ENCODE measurements around the gene MUSTN1. TPM values are rescaled to one million over a fixed set of nuclear protein-coding genes. Genes with fewer than 3 reads are reported as not detected.

Gene MUSTN1
- total and polyA plus RNA-seq, 4 donors: 0.25 to 12.1 (median 3.9) TPM

- no peaks in the 10 kb centered on the region for H3K27me3 ChIP-seq (ENCODE audit: control insufficient read depth in 4 of 4, insufficient read depth in 4 of 4, low read length in 3 of 4)
- H3K9ac ChIP-seq (ENCODE audit: low read depth in 1 of 2, low read length in 2 of 2): peak overlapping the region; percentile 44 to 46
- peak overlapping the region; percentile 96 to 99 for H3K27ac ChIP-seq (ENCODE audit: low read depth in 1 of 2, low read length in 2 of 2)
- H3K4me1 ChIP-seq (ENCODE audit: control insufficient read depth in 4 of 4, insufficient read depth in 4 of 4, low read length in 3 of 4): peaks cover 2 to 72% (median 58%) of the 10 kb centered on the region in 4 donors
- DNase-seq (ENCODE audit: low spot score): no peak
- peaks cover 14 to 50% (median 41%) of the 10 kb centered on the region in 4 donors for H3K36me3 ChIP-seq (ENCODE audit: control insufficient read depth in 4 of 4, insufficient read depth in 3 of 4, low read depth in 1 of 4, low read length in 3 of 4)
- H3K4me3 ChIP-seq (ENCODE audit: low read depth in 1 of 3, low read length in 3 of 3): peak overlapping the region in 2 of 3 donors; percentile 31 to 40
- TF ChIP-seq NR2F2 (IDR thresholded peaks at IDR 0.05) (no peak), RXRA (IDR thresholded peaks at IDR 0.05) (no peak), GABPA (IDR thresholded peaks at IDR 0.05 in 1 of 2, conservative IDR thresholded peaks at IDR 0.05 in 1 of 2) (no peak), SP1 (IDR thresholded peaks at IDR 0.05) (no peak), FOXA2 (IDR thresholded peaks at IDR 0.05) (no peak), FOXA1 (IDR thresholded peaks at IDR 0.05) (no peak), HNF4A (conservative IDR thresholded peaks at IDR 0.05) (no peak), EGR1 (IDR thresholded peaks at IDR 0.05; ENCODE audit: low read depth in 2 of 2) (no peak), RAD21 (IDR thresholded peaks at IDR 0.05) (no peak), YY1 (IDR thresholded peaks at IDR 0.05) (no peak), TAF1 (conservative IDR thresholded peaks at IDR 0.05) (no peak), HNF4G (IDR thresholded peaks at IDR 0.05) (no peak)
- TF ChIP-seq, protein P1, sequence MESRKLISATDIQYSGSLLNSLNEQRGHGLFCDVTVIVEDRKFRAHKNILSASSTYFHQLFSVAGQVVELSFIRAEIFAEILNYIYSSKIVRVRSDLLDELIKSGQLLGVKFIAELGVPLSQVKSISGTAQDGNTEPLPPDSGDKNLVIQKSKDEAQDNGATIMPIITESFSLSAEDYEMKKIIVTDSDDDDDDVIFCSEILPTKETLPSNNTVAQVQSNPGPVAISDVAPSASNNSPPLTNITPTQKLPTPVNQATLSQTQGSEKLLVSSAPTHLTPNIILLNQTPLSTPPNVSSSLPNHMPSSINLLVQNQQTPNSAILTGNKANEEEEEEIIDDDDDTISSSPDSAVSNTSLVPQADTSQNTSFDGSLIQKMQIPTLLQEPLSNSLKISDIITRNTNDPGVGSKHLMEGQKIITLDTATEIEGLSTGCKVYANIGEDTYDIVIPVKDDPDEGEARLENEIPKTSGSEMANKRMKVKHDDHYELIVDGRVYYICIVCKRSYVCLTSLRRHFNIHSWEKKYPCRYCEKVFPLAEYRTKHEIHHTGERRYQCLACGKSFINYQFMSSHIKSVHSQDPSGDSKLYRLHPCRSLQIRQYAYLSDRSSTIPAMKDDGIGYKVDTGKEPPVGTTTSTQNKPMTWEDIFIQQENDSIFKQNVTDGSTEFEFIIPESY (IDR thresholded peaks at IDR 0.05): no peak
- TF ChIP-seq, protein P2, sequence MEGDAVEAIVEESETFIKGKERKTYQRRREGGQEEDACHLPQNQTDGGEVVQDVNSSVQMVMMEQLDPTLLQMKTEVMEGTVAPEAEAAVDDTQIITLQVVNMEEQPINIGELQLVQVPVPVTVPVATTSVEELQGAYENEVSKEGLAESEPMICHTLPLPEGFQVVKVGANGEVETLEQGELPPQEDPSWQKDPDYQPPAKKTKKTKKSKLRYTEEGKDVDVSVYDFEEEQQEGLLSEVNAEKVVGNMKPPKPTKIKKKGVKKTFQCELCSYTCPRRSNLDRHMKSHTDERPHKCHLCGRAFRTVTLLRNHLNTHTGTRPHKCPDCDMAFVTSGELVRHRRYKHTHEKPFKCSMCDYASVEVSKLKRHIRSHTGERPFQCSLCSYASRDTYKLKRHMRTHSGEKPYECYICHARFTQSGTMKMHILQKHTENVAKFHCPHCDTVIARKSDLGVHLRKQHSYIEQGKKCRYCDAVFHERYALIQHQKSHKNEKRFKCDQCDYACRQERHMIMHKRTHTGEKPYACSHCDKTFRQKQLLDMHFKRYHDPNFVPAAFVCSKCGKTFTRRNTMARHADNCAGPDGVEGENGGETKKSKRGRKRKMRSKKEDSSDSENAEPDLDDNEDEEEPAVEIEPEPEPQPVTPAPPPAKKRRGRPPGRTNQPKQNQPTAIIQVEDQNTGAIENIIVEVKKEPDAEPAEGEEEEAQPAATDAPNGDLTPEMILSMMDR (IDR thresholded peaks at IDR 0.05; ENCODE audit: low read depth, low read length, missing input control): no peak
- TF ChIP-seq, protein P3, sequence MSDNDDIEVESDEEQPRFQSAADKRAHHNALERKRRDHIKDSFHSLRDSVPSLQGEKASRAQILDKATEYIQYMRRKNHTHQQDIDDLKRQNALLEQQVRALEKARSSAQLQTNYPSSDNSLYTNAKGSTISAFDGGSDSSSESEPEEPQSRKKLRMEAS (IDR thresholded peaks at IDR 0.05): no peak
- TF ChIP-seq, protein P4, sequence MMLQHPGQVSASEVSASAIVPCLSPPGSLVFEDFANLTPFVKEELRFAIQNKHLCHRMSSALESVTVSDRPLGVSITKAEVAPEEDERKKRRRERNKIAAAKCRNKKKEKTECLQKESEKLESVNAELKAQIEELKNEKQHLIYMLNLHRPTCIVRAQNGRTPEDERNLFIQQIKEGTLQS (IDR thresholded peaks at IDR 0.05): no peak
- H3K9me3 ChIP-seq (ENCODE audit: control insufficient read depth in 4 of 4, low read length in 3 of 4): no peaks in the 10 kb centered on the region
- WGBS: 36% methylated on average over 9 of the region's 9 CpGs
Measured at GRCh38 chr3:52827441-52827840, 7.4 kb downstream of the MUSTN1 start.

GRCh38 chr3:52824037-52824436 is 10.8 kb downstream of the MUSTN1 start:
- TF ChIP-seq, protein P5, sequence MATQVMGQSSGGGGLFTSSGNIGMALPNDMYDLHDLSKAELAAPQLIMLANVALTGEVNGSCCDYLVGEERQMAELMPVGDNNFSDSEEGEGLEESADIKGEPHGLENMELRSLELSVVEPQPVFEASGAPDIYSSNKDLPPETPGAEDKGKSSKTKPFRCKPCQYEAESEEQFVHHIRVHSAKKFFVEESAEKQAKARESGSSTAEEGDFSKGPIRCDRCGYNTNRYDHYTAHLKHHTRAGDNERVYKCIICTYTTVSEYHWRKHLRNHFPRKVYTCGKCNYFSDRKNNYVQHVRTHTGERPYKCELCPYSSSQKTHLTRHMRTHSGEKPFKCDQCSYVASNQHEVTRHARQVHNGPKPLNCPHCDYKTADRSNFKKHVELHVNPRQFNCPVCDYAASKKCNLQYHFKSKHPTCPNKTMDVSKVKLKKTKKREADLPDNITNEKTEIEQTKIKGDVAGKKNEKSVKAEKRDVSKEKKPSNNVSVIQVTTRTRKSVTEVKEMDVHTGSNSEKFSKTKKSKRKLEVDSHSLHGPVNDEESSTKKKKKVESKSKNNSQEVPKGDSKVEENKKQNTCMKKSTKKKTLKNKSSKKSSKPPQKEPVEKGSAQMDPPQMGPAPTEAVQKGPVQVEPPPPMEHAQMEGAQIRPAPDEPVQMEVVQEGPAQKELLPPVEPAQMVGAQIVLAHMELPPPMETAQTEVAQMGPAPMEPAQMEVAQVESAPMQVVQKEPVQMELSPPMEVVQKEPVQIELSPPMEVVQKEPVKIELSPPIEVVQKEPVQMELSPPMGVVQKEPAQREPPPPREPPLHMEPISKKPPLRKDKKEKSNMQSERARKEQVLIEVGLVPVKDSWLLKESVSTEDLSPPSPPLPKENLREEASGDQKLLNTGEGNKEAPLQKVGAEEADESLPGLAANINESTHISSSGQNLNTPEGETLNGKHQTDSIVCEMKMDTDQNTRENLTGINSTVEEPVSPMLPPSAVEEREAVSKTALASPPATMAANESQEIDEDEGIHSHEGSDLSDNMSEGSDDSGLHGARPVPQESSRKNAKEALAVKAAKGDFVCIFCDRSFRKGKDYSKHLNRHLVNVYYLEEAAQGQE (IDR thresholded peaks at IDR 0.05): peak; percentile 53
- TF ChIP-seq NR2F2 (IDR thresholded peaks at IDR 0.05): no peak
- DNase-seq (ENCODE audit: low spot score): no peak
- Histone ChIP-seq H3K27ac (ENCODE audit: low read depth in 1 of 2, low read length in 2 of 2) (no peak overlapping the region), H3K9me3 (ENCODE audit: control insufficient read depth in 4 of 4, low read length in 3 of 4) (no peaks in the 10 kb centered on the region), H3K9ac (ENCODE audit: low read depth in 1 of 2, low read length in 2 of 2) (no peak overlapping the region), H3K36me3 (ENCODE audit: control insufficient read depth in 4 of 4, insufficient read depth in 3 of 4, low read depth in 1 of 4, low read length in 3 of 4) (peaks cover 15 to 76% (median 65%) of the 10 kb centered on the region in 4 donors), H3K4me3 (ENCODE audit: low read depth in 1 of 3, low read length in 3 of 3) (no peak overlapping the region), H3K4me1 (ENCODE audit: control insufficient read depth in 4 of 4, insufficient read depth in 4 of 4, low read length in 3 of 4) (peaks cover 2 to 95% (median 80%) of the 10 kb centered on the region in 4 donors), H3K27me3 (ENCODE audit: control insufficient read depth in 4 of 4, insufficient read depth in 4 of 4, low read length in 3 of 4) (no peaks in the 10 kb centered on the region)
- WGBS: 91% methylated on average over 10 of the region's 10 CpGs

Data from liver (tissue), 9 donors.